ENCODE measurements around the gene RNF34. TPM values are rescaled to one million over a fixed set of nuclear protein-coding genes. Genes with fewer than 3 reads are reported as not detected.

Gene RNF34
- total RNA-seq, 1 donor from 2014 or later: 39.2 TPM

DNA sequence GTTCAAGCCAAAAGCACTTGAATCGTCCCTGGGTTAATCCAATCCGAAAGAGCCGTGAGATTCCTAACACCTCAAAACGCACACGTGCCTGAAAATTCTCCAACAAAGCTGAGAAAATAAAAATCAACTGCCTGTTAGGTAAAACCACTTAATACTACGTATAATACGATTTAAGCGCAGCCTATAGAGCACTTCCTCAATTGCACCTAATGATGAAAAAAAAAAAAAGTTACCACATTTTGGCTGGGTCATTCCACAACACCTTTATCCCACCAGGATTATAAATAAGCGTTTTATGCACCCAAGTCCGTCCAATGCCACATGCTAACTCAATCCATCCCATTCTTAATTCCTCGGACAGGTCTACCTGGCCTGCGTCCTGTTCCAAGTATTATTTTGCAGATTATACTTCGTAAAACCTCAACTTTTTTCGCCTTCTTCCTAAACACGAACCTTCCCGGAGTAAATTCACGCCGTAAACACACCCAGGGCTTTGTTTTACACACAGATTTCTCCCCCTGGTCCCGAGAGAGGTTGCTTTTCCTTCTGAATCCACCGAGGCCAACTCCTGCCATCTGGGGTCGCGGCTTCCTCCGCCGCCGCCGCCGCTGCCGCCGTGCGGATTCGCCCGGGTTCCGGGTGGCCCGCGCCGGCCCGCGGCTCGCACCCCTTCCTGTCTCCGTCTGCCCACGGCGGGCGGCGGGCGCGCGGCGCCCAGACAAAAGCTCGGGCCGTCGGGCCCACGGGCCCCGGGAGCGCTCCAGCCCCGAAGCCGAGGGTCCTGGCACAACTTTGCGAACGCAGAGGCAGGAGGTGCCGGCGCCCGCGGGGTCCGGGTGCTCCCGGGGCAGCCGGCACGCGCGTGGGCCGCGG is 66.2 kb downstream of the RNF34 start:
- no peak for DNase-seq (ENCODE audit: low spot score)

DNA sequence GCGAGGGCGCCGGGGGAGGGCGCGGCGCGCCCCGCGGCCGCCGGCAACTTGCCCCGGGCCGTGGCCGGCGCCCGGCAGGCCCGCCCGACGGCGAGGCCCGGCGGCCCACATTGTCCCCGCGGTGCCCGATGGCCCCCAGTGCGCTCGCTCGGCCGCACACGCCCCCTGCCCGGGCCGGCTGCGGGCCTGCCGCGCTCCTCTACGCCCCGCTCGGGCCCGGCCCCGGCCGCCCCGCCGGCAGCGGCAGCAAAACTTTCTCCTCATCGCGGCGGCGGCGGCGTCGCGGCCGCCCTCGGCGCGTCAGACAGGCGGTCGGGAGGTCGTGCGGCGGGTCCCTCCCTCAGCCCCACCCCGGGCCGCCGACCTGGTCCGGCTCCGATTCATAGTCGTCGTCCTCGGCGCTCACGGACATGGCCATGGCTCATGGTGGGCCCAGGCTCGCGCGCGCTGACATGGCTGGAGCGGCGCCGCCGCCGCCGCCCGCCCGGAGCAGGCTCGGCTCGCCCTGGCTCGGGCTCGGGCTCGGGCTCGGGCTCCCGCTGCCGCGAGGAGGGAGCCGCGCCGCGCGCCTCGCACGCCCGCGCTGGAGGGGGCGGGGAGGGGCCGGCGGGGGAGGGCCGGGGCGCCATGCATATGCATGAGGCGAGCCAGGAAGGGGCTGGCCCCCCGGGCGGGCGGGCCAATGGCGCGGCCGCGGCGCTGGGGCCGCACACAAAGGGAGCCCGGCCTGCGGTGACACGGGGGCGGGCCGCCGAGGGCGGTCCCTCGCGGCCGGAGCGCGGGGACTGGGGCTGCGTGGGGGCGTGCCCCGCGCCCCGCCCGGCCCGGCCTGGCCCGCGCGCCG is 67.1 kb downstream of the RNF34 start:
- peak; percentile 92 for DNase-seq (ENCODE audit: low spot score)

DNA sequence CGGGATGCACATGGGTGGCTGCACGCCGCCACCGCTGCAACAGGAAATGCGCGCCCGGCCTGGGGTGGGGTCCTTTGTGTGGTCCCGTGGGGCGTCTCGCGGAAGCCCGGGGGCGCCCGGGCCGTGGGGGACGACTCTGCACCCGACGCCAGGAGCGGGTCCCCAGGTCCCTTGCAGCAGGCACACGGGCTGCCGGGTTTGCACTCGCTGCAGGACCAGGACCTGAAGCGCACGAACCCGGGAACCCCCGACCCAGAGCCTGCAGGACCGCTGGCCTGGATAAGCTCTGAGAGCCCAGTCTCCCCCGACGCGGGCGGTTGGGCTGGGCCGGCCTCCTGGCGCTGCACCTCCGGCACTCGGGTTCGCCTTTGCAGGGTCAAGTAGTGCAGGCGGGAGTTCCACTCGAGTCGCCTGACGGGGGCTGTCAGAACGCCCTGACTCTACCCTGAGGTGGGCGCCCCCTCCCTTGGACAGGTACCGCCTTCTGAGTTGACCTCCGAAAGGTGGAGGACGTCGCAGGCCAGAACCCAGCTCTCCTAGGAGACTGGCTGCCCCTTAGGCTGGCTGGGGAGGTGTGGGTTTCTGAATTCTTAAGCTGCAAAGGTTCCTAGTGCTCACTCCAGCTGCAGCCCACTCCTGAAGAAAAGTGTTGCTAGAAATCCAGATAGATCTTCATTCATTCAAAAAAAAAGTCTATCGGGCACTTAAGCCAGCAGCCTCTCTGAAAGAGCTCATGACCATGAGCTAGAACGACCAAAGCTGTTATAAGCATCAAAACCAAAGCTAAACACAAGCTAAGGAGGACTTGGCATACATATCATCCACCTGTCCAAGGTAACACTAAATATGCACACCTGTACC is 68.0 kb downstream of the RNF34 start:
- DNase-seq (ENCODE audit: low spot score): peak; percentile 41

DNA sequence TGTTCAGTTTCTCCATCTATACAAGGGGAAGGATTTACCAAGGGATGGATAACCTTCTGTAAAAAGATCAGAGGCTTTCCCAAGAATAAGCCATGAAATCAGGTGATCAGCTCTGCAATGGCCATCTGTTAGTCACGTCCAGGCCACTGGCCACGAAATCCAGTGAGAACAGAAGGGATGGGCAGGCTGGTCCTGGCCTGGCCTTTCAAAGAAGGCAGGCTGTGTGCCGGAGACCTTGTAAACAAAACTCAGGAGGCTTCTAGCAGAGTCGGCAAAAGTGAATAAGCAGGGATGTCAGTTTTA is 68.5 kb downstream of the RNF34 start:
- DNase-seq (ENCODE audit: low spot score): no peak

DNA sequence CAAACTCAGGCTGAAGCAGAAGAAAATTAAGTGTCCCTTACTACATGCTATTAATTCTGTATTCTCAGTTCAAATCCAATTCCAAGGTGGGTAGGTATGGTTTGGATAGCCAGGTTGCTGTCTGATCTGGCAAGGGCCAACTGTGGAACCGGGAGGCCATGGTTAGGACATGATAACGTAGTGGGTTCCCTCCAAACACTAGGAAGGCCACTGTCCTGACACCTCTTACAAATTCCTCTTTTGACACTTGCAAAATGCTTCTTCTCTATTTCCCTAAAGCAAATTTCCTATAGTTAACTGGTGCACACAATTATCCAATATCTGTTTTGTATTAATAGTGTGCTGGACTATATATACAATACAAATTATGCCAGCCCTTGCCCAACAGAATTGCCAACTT is 70.8 kb downstream of the RNF34 start:
- no peak for DNase-seq (ENCODE audit: low spot score)

DNA sequence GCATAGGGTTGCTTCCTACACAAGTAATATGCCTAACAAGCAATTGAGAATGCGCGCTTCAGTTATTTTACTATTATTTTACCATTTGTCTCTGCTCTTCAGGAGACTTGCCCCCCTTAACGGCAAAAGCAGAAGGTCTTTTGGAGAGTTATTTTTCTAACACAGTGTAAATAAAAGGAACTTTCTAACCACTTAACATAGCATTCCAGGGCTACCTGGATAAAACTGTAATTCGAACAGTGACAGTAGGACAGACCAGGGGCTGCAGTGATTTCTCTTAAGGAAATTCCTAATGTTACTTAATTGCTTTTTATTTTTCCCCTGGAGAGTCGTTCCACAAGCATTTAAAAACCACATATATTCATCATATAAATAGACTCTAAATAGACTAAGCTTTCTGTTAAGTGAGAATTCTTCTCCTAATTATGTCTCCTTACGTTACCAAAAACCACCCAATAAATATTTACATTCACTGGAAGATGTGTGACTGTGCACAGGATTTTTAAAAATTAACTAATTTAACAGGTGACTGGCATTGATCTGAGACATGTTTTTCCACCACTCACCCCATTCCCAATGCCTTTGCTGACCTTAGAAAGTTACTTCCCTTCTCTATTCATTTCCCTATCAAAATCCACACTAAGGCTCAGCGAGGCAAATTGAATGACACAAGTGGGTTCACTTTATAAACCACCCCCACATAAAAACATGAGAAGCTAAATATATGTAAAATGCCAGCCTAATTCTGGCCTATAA is 72.4 kb downstream of the RNF34 start:
- DNase-seq (ENCODE audit: low spot score): no peak

Other genes with a start within 250 kb of the RNF34 start
- gene P2RX4, start 190.0 kb upstream of the RNF34 start, total RNA-seq (ENCODE audit: insufficient read depth, low replicate concordance): 36.1 TPM
- gene CAMKK2, start 103.4 kb upstream of the RNF34 start, total RNA-seq (ENCODE audit: insufficient read depth, low replicate concordance): 16.9 TPM
- 139 TPM for gene ANAPC5, start 47.7 kb upstream of the RNF34 start, total RNA-seq (ENCODE audit: insufficient read depth, low replicate concordance)
- gene KDM2B, start 180.9 kb downstream of the RNF34 start, total RNA-seq (ENCODE audit: insufficient read depth, low replicate concordance): 8.4 TPM
- gene ORAI1, start 226.4 kb downstream of the RNF34 start, total RNA-seq (ENCODE audit: insufficient read depth, low replicate concordance): 1.7 TPM